Suprapubic skin (tissue), 4 donors: ENCODE results near the gene HOXD9. TPM values are rescaled to one million over a fixed set of nuclear protein-coding genes. Genes with fewer than 3 reads are reported as not detected.

Experiments
- DNase-seq, 2 donors: peaks; one replicate each; pipeline ENCODE4 v3.0.0-alpha.2; 2019; ENCODE audit warnings: low spot score in 2 of 2
- H3K27ac ChIP-seq: fragments of 200-600 bp; sonication (generic); one replicate; pipeline ENCODE4 v1.5.1; 2019
- H3K27me3 ChIP-seq: fragments of 200-600 bp; sonication (generic); one replicate; pipeline ENCODE4 v1.5.1; 2019
- H3K36me3 ChIP-seq: fragments of 200-600 bp; sonication (generic); one replicate; pipeline ENCODE4 v1.5.1; 2019
- H3K4me1 ChIP-seq: fragments of 200-600 bp; sonication (generic); one replicate; pipeline ENCODE4 v1.5.1; 2019
- H3K4me3 ChIP-seq: fragments of 200-600 bp; sonication (generic); one replicate; pipeline ENCODE4 v1.5.1; 2019; ENCODE audit warnings: mild to moderate bottlenecking
- H3K9me3 ChIP-seq: fragments of 200-600 bp; sonication (generic); one replicate; pipeline ENCODE4 v1.5.1; 2019
- EP300 ChIP-seq: sonication (generic); formaldehyde crosslinking; IDR thresholded peaks from one replicate; pipeline ENCODE4 v1.6.1; 2017; ENCODE audit warnings: antibody characterized with exemption
- POLR2A ChIP-seq, 2 donors: fragments of 450-650 bp; IDR thresholded peaks; one replicate each; pipeline ENCODE4 v1.6.1; 2017; ENCODE audit warnings: antibody characterized with exemption in 2 of 2, mild to moderate bottlenecking in 2 of 2, moderate library complexity in 2 of 2
- POLR2AphosphoS5 ChIP-seq, 3 donors: sonication (generic); formaldehyde crosslinking; IDR thresholded peaks; one replicate each; pipeline ENCODE4 v1.6.1; 2017; ENCODE audit warnings: antibody characterized with exemption in 3 of 3
- WGBS: methylation state at CpG from one replicate; pipeline ENCODE4 v1.1.5; 2018; 5-methylcytosine and 5-hydroxymethylcytosine counted together
- total RNA-seq, 4 donors: library from RNA; depleted of rRNA; stranded (reverse); fragments of >200 nt; gene quantifications; one replicate each; pipeline ENCODE4 v1.1.0, GENCODE V29; 2016
- TF ChIP-seq, protein P1 (sequence below), 2 donors: fragments of 200-600 bp in 1 of 2; fragments of 450-650 bp in 1 of 2; sonication (generic) in 1 of 2; IDR thresholded peaks; one replicate each; pipeline ENCODE4 v1.5.1; 2016 to 2019; ENCODE audit warnings: antibody characterized with exemption in 2 of 2, mild to moderate bottlenecking in 1 of 2, moderate library complexity in 1 of 2

HOXD9 gene
- total RNA-seq, 4 donors from 2014 or later: 0.26 to 3.1 (median 2.6) TPM; not detected in 1

DNA sequence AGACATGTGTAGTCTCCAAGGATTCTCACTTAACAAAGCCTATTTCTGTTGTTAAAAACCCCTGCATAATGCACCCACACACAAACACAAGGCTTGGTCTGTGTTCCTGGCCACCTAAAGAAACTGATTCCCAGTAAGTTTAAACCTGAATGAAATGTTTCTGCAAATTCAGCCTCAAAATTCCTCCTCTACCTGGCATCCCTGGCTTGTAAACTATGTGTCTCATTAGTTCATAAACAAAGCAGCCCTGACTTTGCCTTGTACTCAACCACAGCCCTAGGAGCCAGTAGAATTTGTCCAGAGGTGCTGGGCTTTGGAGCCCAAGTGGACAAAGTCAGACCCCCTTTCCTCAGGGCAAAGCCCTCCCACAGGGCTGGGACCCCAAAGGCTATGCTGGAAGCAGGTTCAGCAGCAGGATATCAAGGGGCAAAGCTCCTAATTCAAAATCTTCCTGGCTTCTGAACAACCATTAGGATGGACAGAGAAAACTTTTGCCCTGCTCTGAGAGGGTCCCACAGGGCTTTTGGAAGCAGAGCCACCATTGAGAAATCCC lies 32.6 kb upstream of the HOXD9 start:
- Histone ChIP-seq H3K9me3 (no peaks in the 10 kb centered on the region), H3K27ac (no peak overlapping the region), H3K27me3 (peaks cover 100% of the 10 kb centered on the region), H3K36me3 (no peaks in the 10 kb centered on the region), H3K4me3 (no peak overlapping the region), H3K4me1 (peaks cover 45% of the 10 kb centered on the region)
- DNase-seq: no peak
- no peak for TF ChIP-seq POLR2AphosphoS5 (IDR thresholded peaks at IDR 0.05)
- no peak for TF ChIP-seq POLR2A (IDR thresholded peaks at IDR 0.05)
- TF ChIP-seq, protein P1, sequence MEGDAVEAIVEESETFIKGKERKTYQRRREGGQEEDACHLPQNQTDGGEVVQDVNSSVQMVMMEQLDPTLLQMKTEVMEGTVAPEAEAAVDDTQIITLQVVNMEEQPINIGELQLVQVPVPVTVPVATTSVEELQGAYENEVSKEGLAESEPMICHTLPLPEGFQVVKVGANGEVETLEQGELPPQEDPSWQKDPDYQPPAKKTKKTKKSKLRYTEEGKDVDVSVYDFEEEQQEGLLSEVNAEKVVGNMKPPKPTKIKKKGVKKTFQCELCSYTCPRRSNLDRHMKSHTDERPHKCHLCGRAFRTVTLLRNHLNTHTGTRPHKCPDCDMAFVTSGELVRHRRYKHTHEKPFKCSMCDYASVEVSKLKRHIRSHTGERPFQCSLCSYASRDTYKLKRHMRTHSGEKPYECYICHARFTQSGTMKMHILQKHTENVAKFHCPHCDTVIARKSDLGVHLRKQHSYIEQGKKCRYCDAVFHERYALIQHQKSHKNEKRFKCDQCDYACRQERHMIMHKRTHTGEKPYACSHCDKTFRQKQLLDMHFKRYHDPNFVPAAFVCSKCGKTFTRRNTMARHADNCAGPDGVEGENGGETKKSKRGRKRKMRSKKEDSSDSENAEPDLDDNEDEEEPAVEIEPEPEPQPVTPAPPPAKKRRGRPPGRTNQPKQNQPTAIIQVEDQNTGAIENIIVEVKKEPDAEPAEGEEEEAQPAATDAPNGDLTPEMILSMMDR (IDR thresholded peaks at IDR 0.05): no peak
- no peak for TF ChIP-seq EP300

- H3K27me3 ChIP-seq: peaks cover 100% of the 10 kb centered on the region
- H3K9me3 ChIP-seq: no peaks in the 10 kb centered on the region
- H3K27ac ChIP-seq: no peak overlapping the region
- no peak for DNase-seq
- TF ChIP-seq POLR2AphosphoS5 (IDR thresholded peaks at IDR 0.05): no peak
- TF ChIP-seq, protein P1 (IDR thresholded peaks at IDR 0.05): no peak
- TF ChIP-seq POLR2A (IDR thresholded peaks at IDR 0.05): no peak
- TF ChIP-seq EP300: no peak
- WGBS: 38% methylated on average over 5 of the region's 5 CpGs
- no peaks in the 10 kb centered on the region for H3K36me3 ChIP-seq
- no peak overlapping the region for H3K4me3 ChIP-seq
- peaks cover 36% of the 10 kb centered on the region for H3K4me1 ChIP-seq
These were observed 31.7 kb upstream of the HOXD9 start for GRCh38 chr2:176090862-176091261.

- no peak overlapping the region for H3K4me3 ChIP-seq
- H3K9me3 ChIP-seq: no peaks in the 10 kb centered on the region
- TF ChIP-seq POLR2A (IDR thresholded peaks at IDR 0.05) (no peak), EP300 (no peak), POLR2AphosphoS5 (IDR thresholded peaks at IDR 0.05) (no peak)
- TF ChIP-seq, protein P1 (IDR thresholded peaks at IDR 0.05): no peak
- DNase-seq: peak in 1 of 2 donors; percentile 50
- H3K4me1 ChIP-seq: peaks cover 32% of the 10 kb centered on the region
- WGBS: 12% methylated on average over 24 of the region's 31 CpGs
- H3K36me3 ChIP-seq: no peaks in the 10 kb centered on the region
- H3K27ac ChIP-seq: no peak overlapping the region
- peaks cover 100% of the 10 kb centered on the region for H3K27me3 ChIP-seq
These were observed 30.9 kb upstream of the HOXD9 start for GRCh38 chr2:176091329-176092258.

GRCh38 chr2:176092270-176093144 lies 30.0 kb upstream of the HOXD9 start, which contains the start of gene HOXD13:
Gene HOXD13 (plus strand): TSS chr2:176092721. CDS start chr2:176092891, 170 bp downstream.
- peaks cover 100% of the 10 kb centered on the region for H3K27me3 ChIP-seq
- H3K4me1 ChIP-seq: peaks cover 42% of the 10 kb centered on the region
- H3K36me3 ChIP-seq: no peaks in the 10 kb centered on the region
- no peak for TF ChIP-seq EP300
- no peaks in the 10 kb centered on the region for H3K9me3 ChIP-seq
- DNase-seq: peak in 1 of 2 donors; percentile 34
- WGBS: 0% methylated on average over 14 of the region's 95 CpGs
- H3K4me3 ChIP-seq: peak within 1 kb of the TSS; percentile 46
- H3K27ac ChIP-seq: no peak within 1 kb of the TSS

DNA sequence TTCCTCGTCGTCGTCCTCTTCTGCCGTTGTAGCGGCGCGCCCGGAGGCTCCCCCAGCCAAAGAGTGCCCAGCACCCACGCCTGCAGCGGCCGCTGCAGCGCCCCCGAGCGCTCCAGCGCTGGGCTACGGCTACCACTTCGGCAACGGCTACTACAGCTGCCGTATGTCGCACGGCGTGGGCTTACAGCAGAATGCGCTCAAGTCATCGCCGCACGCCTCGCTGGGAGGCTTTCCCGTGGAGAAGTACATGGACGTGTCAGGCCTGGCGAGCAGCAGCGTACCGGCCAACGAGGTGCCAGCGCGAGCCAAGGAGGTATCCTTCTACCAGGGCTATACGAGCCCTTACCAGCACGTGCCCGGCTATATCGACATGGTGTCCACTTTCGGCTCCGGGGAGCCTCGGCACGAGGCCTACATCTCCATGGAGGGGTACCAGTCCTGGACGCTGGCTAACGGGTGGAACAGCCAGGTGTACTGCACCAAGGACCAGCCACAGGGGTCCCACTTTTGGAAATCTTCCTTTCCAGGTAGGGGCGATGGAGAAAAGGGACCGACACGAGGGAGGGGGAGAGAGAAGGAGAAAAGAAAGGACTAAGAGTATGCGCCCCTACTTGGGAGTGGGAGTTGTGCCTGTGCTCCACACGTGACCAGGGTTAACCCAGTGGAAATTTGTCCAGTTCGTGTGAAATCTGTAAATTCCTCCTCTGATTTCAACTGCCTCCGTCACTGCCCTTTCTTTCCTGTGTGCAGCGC lies 29.2 kb upstream of the HOXD9 start:
- peak in 1 of 2 donors; percentile 59 for DNase-seq
- H3K4me3 ChIP-seq: peak overlapping the region; percentile 46
- no peaks in the 10 kb centered on the region for H3K36me3 ChIP-seq
- H3K9me3 ChIP-seq: no peaks in the 10 kb centered on the region
- 15% methylated on average over 8 of the region's 53 CpGs for WGBS
- H3K27ac ChIP-seq: no peak overlapping the region
- H3K27me3 ChIP-seq: peaks cover 100% of the 10 kb centered on the region
- no peak for TF ChIP-seq POLR2A (IDR thresholded peaks at IDR 0.05)
- TF ChIP-seq, protein P1 (IDR thresholded peaks at IDR 0.05): no peak
- no peak for TF ChIP-seq POLR2AphosphoS5 (IDR thresholded peaks at IDR 0.05)
- no peak for TF ChIP-seq EP300
- H3K4me1 ChIP-seq: peaks cover 44% of the 10 kb centered on the region
